Epithelial cell of esophagus (primary cell): ENCODE data around the gene OSCP1.

Experiments
- DNase-seq: peaks from one replicate; pipeline ENCODE4 v3.0.0; 2010; ENCODE audit warnings: low read depth
- H3K4me3 ChIP-seq: 2 replicates; pipeline ENCODE4 v1.5.1; 2011; ENCODE audit warnings: mild to moderate bottlenecking, low read length, control low read depth
- CTCF ChIP-seq: IDR thresholded peaks from 2 replicates; pipeline ENCODE4 v1.5.1; 2011; ENCODE audit warnings: low read depth, mild to moderate bottlenecking, low read length, control low read depth, inconsistent platforms; ENCODE audit not compliant: insufficient read depth; ENCODE audit errors: missing control alignments

OSCP1 gene

DNA sequence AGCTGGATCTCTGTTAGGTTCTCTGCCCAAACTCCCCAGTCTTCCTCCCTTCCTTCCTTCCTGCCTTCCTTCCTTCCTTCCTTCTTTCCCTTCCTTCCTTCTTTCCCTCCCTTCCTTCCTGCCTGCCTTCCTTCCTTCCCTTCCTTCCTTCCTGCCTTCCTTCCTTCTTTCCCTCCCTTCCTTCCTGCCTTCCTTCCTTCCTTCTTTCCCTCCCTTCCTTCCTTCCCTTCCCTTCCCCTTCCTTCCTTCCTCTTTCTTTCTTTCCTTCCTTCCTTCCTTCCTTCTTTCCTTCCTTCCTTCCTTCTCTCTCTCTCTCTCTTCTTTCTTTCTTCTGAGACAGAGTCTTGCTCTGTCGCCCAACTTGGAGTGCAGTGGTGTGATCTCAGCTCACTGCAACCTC, 43.8 kb downstream of the OSCP1 start:
- no peak for DNase-seq
- TF ChIP-seq CTCF: no peak
- no peak overlapping the region for H3K4me3 ChIP-seq

GRCh38 chr1:36402504-36402890, 47.8 kb downstream of the OSCP1 start:
- no peak for DNase-seq
- no peak overlapping the region for H3K4me3 ChIP-seq
- TF ChIP-seq CTCF: no peak

GRCh38 chr1:36401602-36402503, 48.4 kb downstream of the OSCP1 start:
- no peak for DNase-seq

DNA sequence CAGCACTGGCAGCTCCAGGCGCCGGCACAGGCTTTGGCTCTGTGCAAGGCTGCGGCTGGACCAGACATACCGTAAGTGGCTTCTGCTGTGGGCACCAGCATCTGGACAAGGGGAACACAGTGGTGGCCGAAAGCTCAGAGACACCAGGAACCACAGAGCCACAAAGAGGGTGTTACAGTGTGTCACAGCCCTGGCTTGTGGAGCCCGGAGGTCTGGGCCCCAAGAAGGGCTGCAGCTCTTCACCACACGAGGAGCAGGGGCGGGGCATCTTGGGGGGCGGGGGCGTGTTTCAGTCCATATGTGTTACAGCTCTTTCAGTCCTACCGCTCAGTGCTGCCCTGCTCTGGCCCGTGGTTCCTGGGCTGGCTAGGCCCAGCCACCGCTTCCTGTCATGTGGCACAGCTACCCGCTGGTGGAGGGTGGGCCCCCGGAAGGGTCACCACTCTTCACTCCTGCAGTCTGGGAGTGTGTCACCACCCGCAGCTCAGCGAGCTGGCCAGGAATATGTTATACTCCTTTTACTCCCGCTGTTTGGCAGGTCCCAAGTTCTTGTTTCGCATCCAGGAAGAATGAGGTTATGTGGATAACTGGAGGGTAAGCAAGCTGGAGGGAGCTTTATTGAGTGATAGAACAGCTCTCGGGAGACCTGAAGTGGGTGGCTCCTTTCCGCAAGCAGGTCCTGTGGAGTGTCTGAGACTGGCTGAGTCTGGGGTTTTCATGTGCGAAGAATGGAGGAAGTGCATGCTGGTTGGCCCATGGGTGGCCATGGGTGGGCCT, 49.2 kb downstream of the OSCP1 start:
- no peak overlapping the region for H3K4me3 ChIP-seq
- DNase-seq: no peak
- TF ChIP-seq CTCF: no peak

More at GRCh38 chr1:36401602-36402503, 48.4 kb downstream of the OSCP1 start:
- TF ChIP-seq CTCF: no peak
- H3K4me3 ChIP-seq: no peak overlapping the region

GRCh38 chr1:36400514-36400824, 49.8 kb downstream of the OSCP1 start:
- H3K4me3 ChIP-seq: no peak overlapping the region
- no peak for TF ChIP-seq CTCF
- DNase-seq: no peak

DNA sequence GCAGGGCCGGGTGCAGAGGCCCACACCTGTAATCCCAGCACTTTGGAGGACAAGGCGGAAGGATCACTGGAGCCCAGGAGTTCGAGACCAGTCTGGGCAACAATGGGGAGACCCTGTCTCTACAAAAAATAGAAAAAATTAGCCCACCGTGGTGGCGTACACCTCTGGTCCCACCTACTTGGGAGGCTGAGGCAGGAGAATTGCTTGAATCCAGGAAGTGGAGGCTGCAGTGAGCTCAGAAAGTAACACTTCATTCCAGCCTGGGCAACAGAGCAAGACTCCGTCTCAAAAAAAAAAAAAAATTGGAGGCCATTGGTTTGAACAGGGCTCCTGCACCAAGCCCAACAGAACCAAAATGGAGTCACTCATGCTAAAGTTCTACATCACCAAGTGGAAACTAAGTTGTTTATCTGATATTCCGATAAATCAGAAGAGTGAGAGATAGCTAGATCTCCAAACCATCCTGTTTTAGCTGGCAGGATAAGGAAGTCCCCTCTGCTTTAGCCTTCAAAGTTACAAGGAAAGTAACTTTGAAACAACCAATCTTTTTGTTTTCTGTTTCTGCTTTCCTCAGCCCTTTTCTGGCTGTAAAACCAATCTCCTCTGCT, 51.8 kb downstream of the OSCP1 start:
- no peak for DNase-seq
- no peak overlapping the region for H3K4me3 ChIP-seq
- no peak for TF ChIP-seq CTCF
